GM19438 (cell line): ENCODE results near the gene DNAJC15.

Source experiments
- ATAC-seq: cut with Tn5 transposase; IDR thresholded peaks from one replicate; pipeline ENCODE4 v1.9.1; 2021; ENCODE audit warnings: low read depth; ENCODE audit not compliant: unreplicated experiment

DNAJC15 gene

GRCh38 chr13:43146400-43146799 is 123.0 kb downstream of the DNAJC15 start:
- ATAC-seq: no peak

- no peak for ATAC-seq
Observed at GRCh38 chr13:43150369-43151207, 127.2 kb downstream of the DNAJC15 start.

- ATAC-seq: no peak
Observed at GRCh38 chr13:43153436-43154090, 130.2 kb downstream of the DNAJC15 start.

- no peak for ATAC-seq
Observed at GRCh38 chr13:43154156-43154651, 130.8 kb downstream of the DNAJC15 start.

- no peak for ATAC-seq
Observed at GRCh38 chr13:43154839-43155238, 131.5 kb downstream of the DNAJC15 start.

- no peak for ATAC-seq
Observed at GRCh38 chr13:43156916-43157315, 133.5 kb downstream of the DNAJC15 start.

- no peak for ATAC-seq
Observed at GRCh38 chr13:43157796-43158195, 134.4 kb downstream of the DNAJC15 start.

GRCh38 chr13:43158516-43158915 is 135.1 kb downstream of the DNAJC15 start:
- no peak for ATAC-seq

GRCh38 chr13:43159026-43159461 is 135.7 kb downstream of the DNAJC15 start:
- no peak for ATAC-seq
